T-helper 9 cell (primary cell): ENCODE measurements around the gene TSHB.
A peak's percentile ranks its signal among the peaks of the same experiment; 100 is the strongest.
"Not testable (repeated sequence)": the region's sequence is repeated elsewhere in the genome, so short reads cannot be mapped to it uniquely, and the experiment has no call there.

Source experiments
- DNase-seq: peaks from one replicate; pipeline ENCODE4 v3.0.0-alpha.2; 2020
- total RNA-seq, 2 donors: gene quantifications; one replicate each; lab custom pipeline; 2026; lab: John Stamatoyannopoulos, UW

Gene TSHB
- total RNA-seq, result 0 reads per million in 2 donors

GRCh38 chr1:115029526-115029925 lies at the start of gene TSHB:
TSS of gene TSHB (plus strand) at chr1:115029826. CDS start at chr1:115033363, 3,537 bp downstream.
- no peak for DNase-seq

GRCh38 chr1:114982251-114982650 lies 47.4 kb upstream of the TSHB start:
- DNase-seq, result no peak

GRCh38 chr1:114986286-114986685 lies 43.3 kb upstream of the TSHB start:
- no peak for DNase-seq

GRCh38 chr1:114988095-114988494 lies 41.5 kb upstream of the TSHB start:
- DNase-seq, result no peak

- DNase-seq, result no peak
Observed at GRCh38 chr1:114997510-114998289, 31.9 kb upstream of the TSHB start.

GRCh38 chr1:115006191-115006590 lies 23.4 kb upstream of the TSHB start:
- no peak for DNase-seq

- DNase-seq, result no peak
Observed at GRCh38 chr1:115012006-115012405, 17.6 kb upstream of the TSHB start.

- no peak for DNase-seq
Observed at GRCh38 chr1:115012434-115012833, 17.2 kb upstream of the TSHB start.

GRCh38 chr1:115013792-115014191 lies 15.8 kb upstream of the TSHB start:
- no peak for DNase-seq

- DNase-seq, result not testable (repeated sequence)
Observed at GRCh38 chr1:115019549-115019948, 10.1 kb upstream of the TSHB start.

- DNase-seq, result no peak
Observed at GRCh38 chr1:115021145-115021544, 8.5 kb upstream of the TSHB start.

- no peak for DNase-seq
Observed at GRCh38 chr1:115023593-115023992, 6.0 kb upstream of the TSHB start.

- DNase-seq, result no peak
Observed at GRCh38 chr1:115031595-115031994, 2.0 kb downstream of the TSHB start.

- no peak for DNase-seq
Observed at GRCh38 chr1:115035652-115036051, 6.0 kb downstream of the TSHB start.

GRCh38 chr1:115036814-115037507 lies 7.3 kb downstream of the TSHB start:
- DNase-seq, result no peak

GRCh38 chr1:115040501-115040900 lies 10.9 kb downstream of the TSHB start:
- no peak for DNase-seq

GRCh38 chr1:115041654-115042053 lies 12.0 kb downstream of the TSHB start:
- DNase-seq, result no peak

GRCh38 chr1:115046751-115047150 lies 17.1 kb downstream of the TSHB start:
- DNase-seq, result no peak

- DNase-seq, result no peak
Observed at GRCh38 chr1:115051850-115052249, 22.2 kb downstream of the TSHB start.

- DNase-seq, result peak; percentile 40
Observed at GRCh38 chr1:115052454-115053083, 22.9 kb downstream of the TSHB start.

GRCh38 chr1:115056395-115056798 lies 26.8 kb downstream of the TSHB start:
- DNase-seq, result no peak

- no peak for DNase-seq
Observed at GRCh38 chr1:115057661-115058254, 28.1 kb downstream of the TSHB start.

GRCh38 chr1:115059316-115059715 lies 29.7 kb downstream of the TSHB start:
- DNase-seq, result no peak
